K562 (cell line): ENCODE measurements around the gene ADGRG1. TPM values are rescaled to one million over a fixed set of nuclear protein-coding genes. Genes with fewer than 3 reads are reported as not detected.
A peak's percentile ranks its signal among the peaks of the same experiment; 100 is the strongest.

ENCODE experiments used
- ATAC-seq: fragments of 200-7000 bp; cut with Tn5 transposase; 3 replicates; pipeline ENCODE4 v1.9.1; 2020; ENCODE audit warnings: moderate library complexity
- BruUV-seq: library from RNA; stranded (reverse); fragments of 400-500 nt; replicated peaks from 2 replicates; lab custom pipeline; 2021; lab: Mats Ljungman, UMichigan
- CTCF ChIA-PET: fragments of 300-600 bp; formaldehyde crosslinking; extraction: SDS; loops from one replicate; lab custom pipeline; 2021; ENCODE audit warnings: low intra/inter-chr PET ratio; lab: Yijun Ruan, JAX
- POLR2A ChIA-PET: fragments of 300-600, 350-650 bp; sonication (Branson Sonifier 250); formaldehyde crosslinking; extraction: SDS; loops from one replicate; lab custom pipeline; 2021; ENCODE audit warnings: antibody characterized with exemption, inconsistent platforms; lab: Yijun Ruan, JAX
- DNase-seq, 4 experiments: peaks; one replicate each; pipeline versions ENCODE4 v3.0.0 to v3.0.0-alpha.2; 2011 to 2018; ENCODE audit warnings: low spot score in 3 of 4, mixed read lengths in 3 of 4; ENCODE audit errors: extremely low read depth in 1 of 4
- FAIRE-seq: peaks from 2 replicates; lab custom pipeline; 2011; peaks lifted over from hg19 to GRCh38; lab: Jason Lieb, UNC
- H2AFZ ChIP-seq: 2 replicates; pipeline ENCODE4 v1.6.0; 2011; ENCODE audit warnings: low read depth, low read length, control low read depth, inconsistent platforms
- H3K27ac ChIP-seq: fragments of 200-600 bp; 3 replicates; pipeline ENCODE4 v1.8.0; 2011; ENCODE audit warnings: low read depth, mild to moderate bottlenecking, control low read depth, inconsistent platforms, low read length, moderate library complexity, mixed read lengths; ENCODE audit errors: extremely low read depth
- H3K27me3 ChIP-seq, 2 experiments: fragments of 300-600 bp in 1 of 2; 2 replicates in 1 of 2; 3 replicates in 1 of 2; pipeline versions ENCODE4 v1.6.0 to v1.8.0; 2011; ENCODE audit warnings: inconsistent platforms in 2 of 2, low read length in 2 of 2, mild to moderate bottlenecking in 1 of 2, mixed read lengths in 1 of 2, moderate library complexity in 1 of 2; ENCODE audit not compliant: control insufficient read depth in 2 of 2, insufficient read depth in 2 of 2
- H3K36me3 ChIP-seq: fragments of 300-600 bp; 3 replicates; pipeline ENCODE4 v1.8.0; 2011; ENCODE audit warnings: mild to moderate bottlenecking, low read length, inconsistent platforms; ENCODE audit not compliant: control insufficient read depth, insufficient read depth
- H3K4me1 ChIP-seq, 2 experiments: fragments of 200-600 bp in 1 of 2; replicated peaks in 1 of 2; 2 replicates in 1 of 2; 3 replicates in 1 of 2; pipeline versions ENCODE4 v1.5.1 to v1.8.0; 2011; ENCODE audit warnings: inconsistent platforms in 2 of 2, low read length in 2 of 2, mild to moderate bottlenecking in 1 of 2, mixed read lengths in 1 of 2, moderate library complexity in 1 of 2; ENCODE audit not compliant: control insufficient read depth in 2 of 2, insufficient read depth in 2 of 2
- H3K4me2 ChIP-seq: 2 replicates; pipeline ENCODE4 v1.6.1; 2011; ENCODE audit warnings: low read length, control low read depth, inconsistent platforms, mixed read lengths; ENCODE audit not compliant: insufficient read depth
- H3K4me3 ChIP-seq: fragments of 200-600 bp; sonication (generic), shearing (Covaris generic); 2 replicates; pipeline ENCODE4 v1.5.1; 2016; ENCODE audit warnings: control low read depth, inconsistent platforms
- H3K79me2 ChIP-seq: fragments of 200-600 bp; 3 replicates; pipeline ENCODE4 v1.8.0; 2011; ENCODE audit warnings: low read length, inconsistent platforms; ENCODE audit not compliant: control insufficient read depth, insufficient read depth
- H3K9ac ChIP-seq, 2 experiments: 2 replicates each; pipeline versions ENCODE4 v1.6.0 to v1.6.1; 2011; ENCODE audit warnings: low read depth in 2 of 2, low read length in 2 of 2, control low read depth in 1 of 2, inconsistent platforms in 1 of 2, mild to moderate bottlenecking in 1 of 2, mixed read lengths in 1 of 2; ENCODE audit not compliant: insufficient read depth in 1 of 2
- H3K9me1 ChIP-seq: one replicate; pipeline ENCODE4 v1.6.0; 2011; ENCODE audit warnings: inconsistent platforms, mild to moderate bottlenecking, low read length, moderate library complexity; ENCODE audit not compliant: control insufficient read depth, insufficient read depth
- H3K9me3 ChIP-seq: replicated peaks from 2 replicates; pipeline ENCODE4 v1.5.1; 2011; ENCODE audit warnings: low read depth, low read length, inconsistent platforms; ENCODE audit not compliant: control insufficient read depth, insufficient read depth
- H4K20me1 ChIP-seq: replicated peaks from 2 replicates; pipeline ENCODE4 v1.6.1; 2011; ENCODE audit warnings: low read length, inconsistent platforms, mixed read lengths; ENCODE audit not compliant: control insufficient read depth, insufficient read depth
- KHSRP ChIP-seq: fragments of 450-650 bp; IDR thresholded peaks from 2 replicates; pipeline ENCODE4 v1.6.1; 2017
- PRDM10 ChIP-seq: fragments of 450-650 bp; IDR thresholded peaks from 2 replicates; pipeline ENCODE4 v1.6.1; 2018; ENCODE audit not compliant: partially characterized antibody
- whole genome bisulfite sequencing: fragments of 100-300 bp; shearing (Covaris generic); methylation state at CpG from one replicate; pipeline ENCODE4 v1.1.6; 2016; ENCODE audit warnings: low coverage, mixed read lengths; ENCODE audit not compliant: insufficient coverage; ENCODE audit errors: missing lambda C conversion rate; 5-methylcytosine and 5-hydroxymethylcytosine counted together
- in situ Hi-C: fragments of 300-500 bp; cut with MboI; formaldehyde crosslinking; loops from 4 replicates; pipeline ENCODE4 v1.15.0; 2018; ENCODE audit warnings: inconsistent platforms, mixed read lengths
- intact Hi-C: fragments of 100-400 bp; cut with micrococcal nuclease; formaldehyde crosslinking; loops from 2 replicates; pipeline ENCODE4 v1.14.2; 2022
- polyA plus RNA-seq, 8 experiments: library from polyadenylated mRNA; depleted of rRNA in 4 of 8; stranded (reverse) in 5 of 8; unstranded in 3 of 8; fragments of >200 nt; fragmentation: Nextera tagmentation in 2 of 8; fragmentation: Illumina TruSeq in 1 of 8; extraction: Ambion mirVana in 2 of 8; extraction: Trizol in 1 of 8; gene quantifications; 2 replicates each; pipeline versions ENCODE4 v1.2.1 to v1.2.3, GENCODE V29; 2011 to 2014; ENCODE audit warnings: inconsistent platforms in 1 of 8, missing spikeins in 1 of 8
- total RNA-seq, 7 experiments: library from RNA; depleted of rRNA in 6 of 7; stranded (reverse); fragments of >200 nt in 6 of 7; fragmentation: Illumina TruSeq in 2 of 7; extraction: Trizol in 2 of 7; gene quantifications; 2 replicates each; pipeline versions ENCODE4 v1.2.1 to v1.2.3, GENCODE V29; 2011 to 2021; ENCODE audit warnings: low replicate concordance in 1 of 7

ADGRG1 gene
- total and polyA plus RNA-seq, 9 of the 15 experiments (the other 6 are each of a cell fraction or from before 2014, with no cell fraction given): 0.04 to 0.31 (median 0.16) TPM; not detected in 6

GRCh38 chr16:57679767-57680482 is 51.5 kb downstream of the ADGRG1 start:
- H4K20me1 ChIP-seq: no peaks in the 10 kb centered on the region
- BruUV-seq: no TSS peak
- no peaks in the 10 kb centered on the region for H3K27me3 ChIP-seq
- ATAC-seq: no peak
- no peaks in the 10 kb centered on the region for H3K36me3 ChIP-seq
- H3K79me2 ChIP-seq: no peaks in the 10 kb centered on the region
- no peak overlapping the region for H2AFZ ChIP-seq
- no peak overlapping the region for H3K4me2 ChIP-seq
- TF ChIP-seq PRDM10 (peak; percentile 32), KHSRP (no peak)
- ChIA-PET CTCF (no interaction called here), POLR2A (no interaction called here)
- H3K9me1 ChIP-seq: no peaks in the 10 kb centered on the region
- in situ Hi-C loops (no loop called here), intact Hi-C loops (no loop called here)
- no peak overlapping the region for H3K4me3 ChIP-seq
- WGBS: 53% methylated on average over 6 of the region's 7 CpGs
- FAIRE-seq: no peak
- H3K4me1 ChIP-seq: peaks cover 24 to 51% of the 10 kb centered on the region in 2 experiments
- H3K9ac ChIP-seq: peak overlapping the region in 1 of 2 experiments; percentile 4; a peak in 1 of 4 replicates
- H3K9me3 ChIP-seq: no peaks in the 10 kb centered on the region
- DNase-seq: peak in 2 of 4 experiments; percentile 47 to 54
- no peak overlapping the region for H3K27ac ChIP-seq
